ENCODE measurements around the gene CD86. TPM values are rescaled to one million over a fixed set of nuclear protein-coding genes. Genes with fewer than 3 reads are reported as not detected.

The CD86 gene
- polyA plus RNA-seq, 1 donor: 5.2 TPM

- DNase-seq: no peak
Observed at GRCh38 chr3:122060040-122060698, 5.0 kb downstream of the CD86 start.

- no peak for DNase-seq
Observed at GRCh38 chr3:122063908-122064307, 8.7 kb downstream of the CD86 start.

- DNase-seq: no peak
Observed at GRCh38 chr3:122064326-122064725, 9.2 kb downstream of the CD86 start.

- no peak for DNase-seq
Observed at GRCh38 chr3:122066331-122067213, 11.4 kb downstream of the CD86 start.

- no peak for DNase-seq
Observed at GRCh38 chr3:122067214-122067550, 12.0 kb downstream of the CD86 start.

- DNase-seq: no peak
Observed at GRCh38 chr3:122067588-122068240, 12.6 kb downstream of the CD86 start.

- no peak for DNase-seq
Observed at GRCh38 chr3:122074621-122075265, 19.6 kb downstream of the CD86 start.

- no peak for DNase-seq
Observed at GRCh38 chr3:122076491-122077292, 21.5 kb downstream of the CD86 start.

GRCh38 chr3:122077293-122078234, 22.4 kb downstream of the CD86 start:
- DNase-seq: no peak

- no peak for DNase-seq
Observed at GRCh38 chr3:122078235-122078935, 23.2 kb downstream of the CD86 start.

GRCh38 chr3:122079524-122080206, 24.5 kb downstream of the CD86 start:
- DNase-seq: no peak

- DNase-seq: no peak
Observed at GRCh38 chr3:122080207-122080587, 25.0 kb downstream of the CD86 start.

GRCh38 chr3:122081543-122082247, 26.5 kb downstream of the CD86 start:
- DNase-seq: no peak

GRCh38 chr3:122082357-122082756, 27.2 kb downstream of the CD86 start:
- DNase-seq: no peak

GRCh38 chr3:122084799-122085198, 29.6 kb downstream of the CD86 start:
- no peak for DNase-seq

- DNase-seq: no peak
Observed at GRCh38 chr3:122085673-122086072, 30.5 kb downstream of the CD86 start.

GRCh38 chr3:122088531-122088930, 33.4 kb downstream of the CD86 start:
- no peak for DNase-seq

- DNase-seq: no peak
Observed at GRCh38 chr3:122091602-122092295, 36.6 kb downstream of the CD86 start.

Measured in hindlimb muscle (tissue), 1 donor.